K562 (cell line): Measurements from ENCODE around the gene AFF1. TPM values are rescaled to one million over a fixed set of nuclear protein-coding genes. Genes with fewer than 3 reads are reported as not detected.

ENCODE experiments used
- BHLHE40 ChIP-seq: IDR thresholded peaks from 2 replicates; pipeline ENCODE4 v1.6.1; 2011; ENCODE audit warnings: low read length, improper control_type of control experiment
- CGGBP1 ChIP-seq: fragments of 250-450 bp; sonication (Bioruptor Pico); IDR thresholded peaks from 2 replicates; pipeline ENCODE4 v1.9.0; 2021; ENCODE audit warnings: mild to moderate bottlenecking
- DPF2 ChIP-seq: fragments of 450-650 bp; IDR thresholded peaks from 2 replicates; pipeline ENCODE4 v1.6.1; 2016
- HDAC1 ChIP-seq, 2 experiments: fragments of 450-650 bp; IDR thresholded peaks; 2 replicates each; pipeline ENCODE4 v1.6.1; 2016 to 2017; ENCODE audit warnings: inconsistent platforms in 1 of 2, mild to moderate bottlenecking in 1 of 2, moderate library complexity in 1 of 2
- HDGF ChIP-seq: fragments of 450-650 bp; IDR thresholded peaks from 2 replicates; pipeline ENCODE4 v1.6.1; 2016
- KDM5B ChIP-seq: fragments of 200-600 bp; sonication (generic); IDR thresholded peaks from 2 replicates; pipeline ENCODE4 v1.6.1; 2012; ENCODE audit warnings: low read depth, mild to moderate bottlenecking, moderate library complexity, low read length, control low read depth, inconsistent platforms; ENCODE audit not compliant: insufficient replicate concordance
- L3MBTL2 ChIP-seq: fragments of 450-650 bp; IDR thresholded peaks from 2 replicates; pipeline ENCODE4 v1.6.1; 2016; ENCODE audit warnings: mild to moderate bottlenecking, moderate library complexity
- LEF1 ChIP-seq: fragments of 450-650 bp; IDR thresholded peaks from 2 replicates; pipeline ENCODE4 v1.6.1; 2016; ENCODE audit warnings: mild to moderate bottlenecking
- NFATC3 ChIP-seq: fragments of 450-650 bp; IDR thresholded peaks from 2 replicates; pipeline ENCODE4 v1.6.1; 2017; ENCODE audit warnings: mild to moderate bottlenecking
- PHF8 ChIP-seq: fragments of 200-600 bp; sonication (generic); IDR thresholded peaks from 2 replicates; pipeline ENCODE4 v1.6.1; 2012; ENCODE audit warnings: mixed run types, mild to moderate bottlenecking, inconsistent platforms, low read length, moderate library complexity, borderline replicate concordance
- PKNOX1 ChIP-seq: fragments of 450-650 bp; IDR thresholded peaks from 2 replicates; pipeline ENCODE4 v1.6.1; 2016
- PREB ChIP-seq: sonication (generic); formaldehyde crosslinking; IDR thresholded peaks from 2 replicates; pipeline ENCODE4 v1.8.1; 2023; ENCODE audit warnings: mild to moderate bottlenecking, missing genetic modification reagents
- RNF2 ChIP-seq: sonication (generic); IDR thresholded peaks from 2 replicates; pipeline ENCODE4 v1.6.1; 2016
- SP2 ChIP-seq: IDR thresholded peaks from 2 replicates; pipeline ENCODE4 v1.6.1; 2011; ENCODE audit warnings: mild to moderate bottlenecking, low read depth, low read length, moderate library complexity; ENCODE audit not compliant: poor library complexity, severe bottlenecking; ENCODE audit errors: extremely low read depth
- USF2 ChIP-seq: sonication (generic); formaldehyde crosslinking; IDR thresholded peaks from 2 replicates; pipeline ENCODE4 v1.5.0; 2020; ENCODE audit warnings: missing genetic modification reagents
- VEZF1 ChIP-seq: fragments of 200-800 bp; sonication (Bioruptor generic); IDR thresholded peaks from 2 replicates; pipeline ENCODE4 v1.6.1; 2017; ENCODE audit warnings: missing genetic modification characterization, missing compliant biosample characterization
- ZHX1 ChIP-seq: fragments of 150-350 bp; conservative IDR thresholded peaks from 2 replicates; pipeline ENCODE4 v1.6.1; 2014; ENCODE audit warnings: low read length
- ZNF431 ChIP-seq: sonication (generic); formaldehyde crosslinking; IDR thresholded peaks from 2 replicates; pipeline ENCODE4 v1.8.0; 2022; ENCODE audit warnings: mild to moderate bottlenecking, missing genetic modification reagents
- ZNF449 ChIP-seq: fragments of 250-450 bp; sonication (Bioruptor Pico); IDR thresholded peaks from 2 replicates; pipeline ENCODE4 v1.8.0; 2022; ENCODE audit warnings: moderate library complexity, mild to moderate bottlenecking, inconsistent platforms
- ZZZ3 ChIP-seq: fragments of 450-650 bp; IDR thresholded peaks from 2 replicates; pipeline ENCODE4 v1.6.1; 2016; ENCODE audit warnings: antibody characterized with exemption, mild to moderate bottlenecking, moderate library complexity
- polyA plus RNA-seq, 8 experiments: library from polyadenylated mRNA; depleted of rRNA in 4 of 8; stranded (reverse) in 5 of 8; unstranded in 3 of 8; fragments of >200 nt; fragmentation: Nextera tagmentation in 2 of 8; fragmentation: Illumina TruSeq in 1 of 8; extraction: Ambion mirVana in 2 of 8; extraction: Trizol in 1 of 8; gene quantifications; 2 replicates each; pipeline versions ENCODE4 v1.2.1 to v1.2.3, GENCODE V29; 2011 to 2014; ENCODE audit warnings: inconsistent platforms in 1 of 8, missing spikeins in 1 of 8
- total RNA-seq, 7 experiments: library from RNA; depleted of rRNA in 6 of 7; stranded (reverse); fragments of >200 nt in 6 of 7; fragmentation: Illumina TruSeq in 2 of 7; extraction: Trizol in 2 of 7; gene quantifications; 2 replicates each; pipeline versions ENCODE4 v1.2.1 to v1.2.3, GENCODE V29; 2011 to 2021; ENCODE audit warnings: low replicate concordance in 1 of 7

Gene AFF1
- total and polyA plus RNA-seq, 9 of the 15 experiments (the other 6 are each of a cell fraction or from before 2014, with no cell fraction given), result 4.1 to 47.5 (median 17.2) TPM

- no peak for TF ChIP-seq ZNF449 (CRISPR knock-in tag)
- TF ChIP-seq HDAC1 (IDR thresholded peaks at IDR 0.05), result peak in 1 of 2 experiments; percentile 44; a peak in 1 of 4 replicates
- no peak for TF ChIP-seq PREB (CRISPR knock-in tag)
- TF ChIP-seq CGGBP1 (CRISPR knock-in tag), result no peak
- peak; percentile 49; the same call in 1 of the 2 replicates for TF ChIP-seq LEF1
- TF ChIP-seq KDM5B, result no peak
- no peak for TF ChIP-seq HDGF
- TF ChIP-seq PHF8, result no peak
- no peak for TF ChIP-seq ZNF431 (CRISPR knock-in tag)
- no peak for TF ChIP-seq NFATC3
- peak; percentile 31; the same call in 1 of the 2 replicates for TF ChIP-seq VEZF1 (CRISPR knock-in tag)
- TF ChIP-seq ZZZ3, result no peak
- no peak for TF ChIP-seq ZHX1
- TF ChIP-seq USF2 (CRISPR knock-in tag), result no peak
- peak; percentile 84 for TF ChIP-seq PKNOX1
- TF ChIP-seq RNF2, result no peak
- TF ChIP-seq SP2, result no peak
- peak; percentile 65 for TF ChIP-seq DPF2
- 0 out of 2 replicates have a peak, but pooled peaks have one; percentile 45 for TF ChIP-seq L3MBTL2
- TF ChIP-seq BHLHE40, result peak; percentile 49; the same call in 1 of the 2 replicates
These were observed 109.9 kb downstream of the AFF1 start (continued) for GRCh38 chr4:87044511-87045233.
